ENCODE data around the gene KIR3DL2.
"Not testable (repeated sequence)": the region's sequence is repeated elsewhere in the genome, so short reads cannot be mapped to it uniquely, and the experiment has no call there.

Gene KIR3DL2

GRCh38 chr19:54871696-54872095 lies 21.5 kb downstream of the KIR3DL2 start:
- no peak for DNase-seq (ENCODE audit: low spot score)

- no peak for DNase-seq (ENCODE audit: low spot score)
Observed at GRCh38 chr19:54873990-54874389, 23.7 kb downstream of the KIR3DL2 start, which contains the start of gene FCAR. TSS of gene FCAR (plus strand) at chr19:54874235. CDS start at chr19:54874290, 55 bp downstream.

GRCh38 chr19:54875506-54875905 lies 25.3 kb downstream of the KIR3DL2 start:
- no peak for DNase-seq (ENCODE audit: low spot score)

GRCh38 chr19:54877471-54877870 lies 27.2 kb downstream of the KIR3DL2 start:
- DNase-seq (ENCODE audit: low spot score) = no peak

DNA sequence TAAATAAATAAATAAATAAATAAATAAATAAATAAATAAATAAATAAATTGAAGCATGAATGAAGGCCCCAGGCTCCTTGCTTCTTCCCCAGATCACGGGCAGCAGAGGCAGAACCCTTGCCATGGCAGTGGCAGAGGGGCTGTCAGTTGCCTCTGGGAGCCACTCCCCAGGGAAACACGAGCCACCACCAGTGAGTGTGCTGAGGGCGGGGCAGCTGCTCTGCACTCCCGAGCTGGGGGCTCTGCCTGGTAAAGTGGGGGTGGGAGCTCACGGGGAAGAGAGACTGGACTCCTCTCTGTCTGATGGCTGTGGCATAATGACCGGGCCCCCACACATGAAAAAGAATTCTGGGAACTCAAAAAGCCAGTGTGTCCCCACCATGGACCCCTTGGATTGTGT lies 31.6 kb downstream of the KIR3DL2 start:
- DNase-seq (ENCODE audit: low spot score) = no peak

DNA sequence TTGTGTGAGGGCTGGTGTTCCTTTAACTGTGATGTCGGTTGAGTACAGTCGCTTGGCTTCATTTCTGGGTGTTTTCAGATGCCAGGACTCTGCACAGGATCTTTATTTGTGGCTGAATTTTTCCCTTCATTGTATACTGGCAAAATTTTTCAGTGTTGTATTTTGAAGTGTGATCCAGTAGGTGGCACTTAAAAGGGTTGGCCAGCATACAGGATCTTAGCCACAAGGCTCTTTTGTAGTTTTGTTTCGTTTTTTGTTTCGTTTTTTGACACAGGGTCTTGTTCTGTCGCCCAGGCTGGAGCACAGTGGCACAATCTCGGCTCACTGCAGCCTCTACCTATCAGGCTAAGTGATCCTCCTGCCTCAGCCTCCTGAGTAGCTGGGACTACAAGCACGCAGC lies 32.5 kb downstream of the KIR3DL2 start:
- DNase-seq (ENCODE audit: low spot score) = no peak

DNA sequence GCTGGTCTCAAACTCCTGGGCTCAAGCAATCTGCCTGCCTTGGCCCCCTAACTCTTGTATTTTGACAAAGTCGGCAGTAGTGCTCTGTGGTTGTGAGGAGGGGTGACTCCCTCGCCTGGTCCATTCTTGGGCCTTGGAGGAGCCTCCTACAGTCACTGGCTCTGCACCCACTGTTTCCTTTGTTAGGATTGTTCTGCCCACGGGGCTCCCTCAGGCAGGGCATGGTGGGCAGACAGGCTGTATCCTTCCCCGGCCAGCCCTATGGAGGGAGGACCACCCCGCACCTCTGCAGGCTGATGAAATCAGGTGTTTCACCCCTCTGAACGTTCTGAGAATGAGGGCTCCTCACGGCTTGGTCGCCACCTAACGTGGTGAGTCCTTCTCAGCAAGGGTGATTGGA lies 33.0 kb downstream of the KIR3DL2 start:
- DNase-seq (ENCODE audit: low spot score) = no peak

DNA sequence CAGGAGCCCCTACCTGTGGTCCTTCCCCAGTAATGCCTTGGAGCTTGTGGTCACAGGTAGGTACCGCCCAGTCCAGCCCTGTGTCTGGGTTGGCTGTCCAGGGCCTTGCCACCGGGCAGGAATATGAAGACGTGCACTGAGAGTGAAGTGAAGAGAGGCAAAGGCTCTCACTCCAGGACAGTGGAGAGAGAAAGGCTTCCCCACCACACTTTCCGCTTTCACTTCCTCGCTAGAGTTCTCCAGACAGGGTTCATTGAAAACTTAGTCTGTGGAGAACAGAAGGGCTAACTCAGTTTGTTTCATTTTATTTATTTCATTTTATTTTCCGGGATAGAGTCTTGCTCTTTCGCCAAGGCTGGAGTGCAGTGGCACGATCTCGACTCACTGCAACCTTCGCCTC lies 38.0 kb downstream of the KIR3DL2 start:
- DNase-seq (ENCODE audit: low spot score) = no peak

GRCh38 chr19:54889566-54889965 lies 39.3 kb downstream of the KIR3DL2 start:
- DNase-seq (ENCODE audit: low spot score) = no peak

GRCh38 chr19:54893406-54893805 lies 43.2 kb downstream of the KIR3DL2 start:
- no peak for DNase-seq (ENCODE audit: low spot score)

GRCh38 chr19:54894106-54894505 lies 43.9 kb downstream of the KIR3DL2 start:
- not testable (repeated sequence) for DNase-seq (ENCODE audit: low spot score)

- no peak for DNase-seq (ENCODE audit: low spot score)
Observed at GRCh38 chr19:54896036-54896435, 45.8 kb downstream of the KIR3DL2 start.

DNA sequence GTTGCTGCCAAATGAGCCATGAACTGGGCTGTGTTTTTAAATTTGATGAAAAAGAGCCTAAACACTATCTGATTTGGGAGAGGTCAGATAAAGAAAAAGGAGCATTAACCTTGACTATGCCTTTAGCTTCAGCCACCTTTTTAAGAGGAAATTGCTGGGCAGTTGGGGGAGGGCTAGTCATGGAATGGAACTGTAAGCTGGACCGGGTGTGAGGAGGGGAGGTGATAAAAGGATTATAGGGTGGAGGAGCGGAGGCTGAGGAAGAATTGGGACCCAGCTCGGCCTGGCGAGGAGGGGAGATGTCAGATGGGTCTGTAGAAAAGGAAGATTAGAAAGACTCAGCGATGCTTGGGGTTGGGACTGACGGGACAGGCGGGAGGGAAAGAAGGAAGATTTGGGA lies 48.4 kb downstream of the KIR3DL2 start:
- not testable (repeated sequence) for DNase-seq (ENCODE audit: low spot score)

- DNase-seq (ENCODE audit: low spot score) = not testable (repeated sequence)
Observed at GRCh38 chr19:54899646-54900045, 49.4 kb downstream of the KIR3DL2 start.

DNA sequence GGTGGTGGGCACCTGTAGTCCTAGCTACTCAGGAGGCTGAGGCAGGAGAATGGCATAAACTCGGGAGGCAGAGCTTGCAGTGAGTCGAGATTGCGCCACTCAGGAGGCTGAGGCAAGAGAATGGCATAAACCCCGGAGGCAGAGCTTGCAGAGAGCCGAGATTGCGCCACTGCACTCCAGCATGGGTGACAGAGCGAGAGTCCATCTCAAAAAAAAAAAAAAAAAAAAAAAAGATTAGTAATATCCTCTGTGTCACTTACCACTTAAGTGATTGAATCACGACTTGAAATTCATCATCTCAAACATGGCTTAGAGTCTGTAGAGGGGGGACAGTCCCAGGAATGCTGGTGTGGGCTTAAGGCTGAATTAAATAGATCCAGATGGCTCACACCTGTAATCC lies 50.9 kb downstream of the KIR3DL2 start:
- DNase-seq (ENCODE audit: low spot score) = not testable (repeated sequence)

DNA sequence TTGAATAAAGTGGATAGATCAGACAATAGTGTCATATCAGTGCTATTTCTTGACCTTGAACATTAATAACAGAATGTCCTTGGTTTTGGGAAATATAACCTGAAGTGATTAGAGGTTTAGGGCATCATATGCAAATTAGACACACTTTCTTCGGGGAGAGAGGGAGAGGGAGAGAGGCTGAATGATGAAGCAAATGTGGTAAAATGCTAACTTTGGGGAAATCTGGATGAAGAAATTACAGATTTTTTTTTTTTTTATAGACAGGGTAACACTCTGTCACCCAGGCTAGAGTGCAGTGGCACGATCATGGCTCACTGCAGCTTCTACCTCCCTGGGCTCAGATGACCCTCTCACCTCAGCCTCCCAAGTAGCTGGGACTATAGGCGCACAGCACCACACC lies 51.8 kb downstream of the KIR3DL2 start:
- no peak for DNase-seq (ENCODE audit: low spot score)

GRCh38 chr19:54903303-54903702 lies 53.1 kb downstream of the KIR3DL2 start:
- no peak for DNase-seq (ENCODE audit: low spot score)

DNA sequence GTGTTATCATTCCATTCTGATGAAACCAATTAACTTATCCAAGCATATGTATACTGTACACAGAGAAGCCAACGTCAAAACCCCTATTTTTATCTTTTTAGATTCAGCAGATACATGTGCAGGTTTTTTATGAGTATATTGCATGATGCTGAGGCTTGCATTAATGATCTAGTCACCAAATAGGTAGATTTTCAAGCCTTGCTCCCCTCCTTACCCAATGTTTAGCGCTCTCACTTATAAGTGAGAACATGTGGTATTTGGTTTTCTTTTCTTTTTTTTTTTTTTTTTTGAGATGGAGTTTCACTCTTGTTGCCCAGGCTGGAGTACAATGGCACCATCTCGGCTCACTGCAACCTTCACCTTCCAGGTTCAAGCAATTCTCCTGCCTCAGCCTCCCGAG lies 54.0 kb downstream of the KIR3DL2 start:
- not testable (repeated sequence) for DNase-seq (ENCODE audit: low spot score)

DNA sequence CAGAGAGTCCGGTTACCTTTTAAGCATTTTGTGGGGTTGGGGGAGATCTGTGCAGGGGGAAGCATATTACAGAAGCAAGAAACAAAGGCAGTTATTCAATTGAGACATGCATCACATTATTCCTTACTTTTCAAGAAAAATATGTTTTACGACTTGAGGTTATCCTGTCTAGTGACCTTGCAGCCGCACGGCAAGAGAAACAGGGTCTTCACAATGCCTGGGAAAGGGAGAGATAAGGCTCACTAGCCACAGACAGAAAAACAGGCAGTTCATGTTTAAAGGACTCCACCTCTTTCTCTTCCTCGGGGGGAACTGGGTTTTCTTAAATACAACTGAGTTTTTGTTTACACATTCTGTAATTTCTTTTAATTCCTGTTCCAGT lies 55.2 kb downstream of the KIR3DL2 start:
- no peak for DNase-seq (ENCODE audit: low spot score)

- no peak for DNase-seq (ENCODE audit: low spot score)
Observed at GRCh38 chr19:54905803-54906511, 55.7 kb downstream of the KIR3DL2 start, which contains the start of gene NCR1. TSS of gene NCR1 (plus strand) at chr19:54906148. CDS start at chr19:54906188, 40 bp downstream.

DNA sequence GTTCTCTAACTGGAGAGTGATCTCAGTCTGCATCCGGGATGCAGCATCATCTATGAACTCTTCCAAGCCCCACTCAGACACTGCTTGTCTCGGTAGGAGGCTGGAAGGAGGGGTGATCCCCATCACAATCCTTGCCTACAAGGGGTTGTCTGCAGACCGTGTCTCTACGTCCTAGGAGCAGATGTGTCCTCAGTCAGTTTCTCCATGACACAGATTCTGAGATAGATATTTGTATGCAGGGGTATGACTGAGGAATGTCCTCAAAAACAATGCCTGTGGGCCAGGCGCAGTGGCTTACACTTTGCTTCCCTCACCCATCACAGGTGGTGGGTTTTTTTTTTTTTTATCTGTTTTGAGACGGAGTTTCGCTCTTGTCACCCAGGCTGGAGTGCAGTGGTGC lies 56.6 kb downstream of the KIR3DL2 start:
- no peak for DNase-seq (ENCODE audit: low spot score)

- DNase-seq (ENCODE audit: low spot score) = not testable (repeated sequence)
Observed at GRCh38 chr19:54907899-54908298, 57.7 kb downstream of the KIR3DL2 start.
